GM23338 (cell line): ENCODE measurements around the gene CCDC152. TPM values are rescaled to one million over a fixed set of nuclear protein-coding genes. Genes with fewer than 3 reads are reported as not detected.

Source experiments
- ATAC-seq: fragments of 200-7000 bp; cut with Tn5 transposase; 3 replicates; pipeline ENCODE4 v1.9.1; 2020
- DNase-seq: peaks from one replicate; pipeline ENCODE4 v3.0.0-alpha.2; 2015; ENCODE audit warnings: low spot score
- H2AFZ ChIP-seq: fragments of 200-600 bp; sonication (generic); 2 replicates; pipeline ENCODE4 v1.8.0; 2016; ENCODE audit warnings: antibody characterized with exemption, mild to moderate bottlenecking, moderate library complexity
- H3F3A ChIP-seq: fragments of 200-600 bp; sonication (generic); replicated peaks from 2 replicates; pipeline ENCODE4 v1.8.0; 2017; ENCODE audit warnings: antibody characterized with exemption, mixed run types, low read depth
- H3K27ac ChIP-seq: fragments of 200-600 bp; sonication (generic); 2 replicates; pipeline ENCODE4 v1.6.1; 2016; ENCODE audit warnings: low read depth
- H3K27me3 ChIP-seq: fragments of 200-600 bp; sonication (generic); 2 replicates; pipeline ENCODE4 v1.8.0; 2016; ENCODE audit warnings: mild to moderate bottlenecking, mixed run types, moderate library complexity; ENCODE audit not compliant: insufficient read depth
- H3K36me3 ChIP-seq: fragments of 200-600 bp; sonication (generic); 2 replicates; pipeline ENCODE4 v1.8.0; 2016; ENCODE audit warnings: mild to moderate bottlenecking; ENCODE audit not compliant: insufficient read depth
- H3K4me1 ChIP-seq: fragments of 200-600 bp; sonication (generic); 2 replicates; pipeline ENCODE4 v1.8.0; 2016; ENCODE audit warnings: mild to moderate bottlenecking, moderate library complexity; ENCODE audit not compliant: insufficient read depth
- H3K4me2 ChIP-seq: fragments of 200-600 bp; sonication (generic); 2 replicates; pipeline ENCODE4 v1.7.1; 2017; ENCODE audit warnings: mixed run types
- H3K4me3 ChIP-seq: fragments of 200-600 bp; sonication (generic); 2 replicates; pipeline ENCODE4 v1.6.1; 2016; ENCODE audit warnings: mixed run types
- H3K79me2 ChIP-seq: fragments of 200-600 bp; sonication (generic); replicated peaks from 2 replicates; pipeline ENCODE4 v1.8.0; 2017; ENCODE audit warnings: mild to moderate bottlenecking; ENCODE audit not compliant: insufficient read depth
- H3K9me2 ChIP-seq: fragments of 200-600 bp; sonication (generic); 2 replicates; pipeline ENCODE4 v1.8.0; 2017; ENCODE audit not compliant: insufficient read depth
- H4K20me1 ChIP-seq: fragments of 200-600 bp; sonication (generic); replicated peaks from 2 replicates; pipeline ENCODE4 v1.8.0; 2017; ENCODE audit warnings: mild to moderate bottlenecking; ENCODE audit not compliant: insufficient read depth
- H3K27ac Mint-ChIP-seq: 2 replicates; pipeline ENCODE4 v1.8.0; 2020; ENCODE audit warnings: inconsistent platforms, mild to moderate bottlenecking, moderate library complexity, mixed read lengths
- H3K27me3 Mint-ChIP-seq: 3 replicates; pipeline ENCODE4 v1.8.0; 2022; ENCODE audit warnings: low read depth, mild to moderate bottlenecking, moderate library complexity, mixed read lengths, inconsistent platforms; ENCODE audit not compliant: insufficient read depth, poor library complexity
- H3K36me3 Mint-ChIP-seq: 3 replicates; pipeline ENCODE4 v1.8.0; 2021; ENCODE audit warnings: low read depth, mild to moderate bottlenecking, inconsistent platforms, moderate library complexity, mixed read lengths
- H3K4me1 Mint-ChIP-seq: 3 replicates; pipeline ENCODE4 v1.8.0; 2020; ENCODE audit warnings: mild to moderate bottlenecking, inconsistent platforms, mixed read lengths
- H3K4me3 Mint-ChIP-seq: 3 replicates; pipeline ENCODE4 v1.8.0; 2021; ENCODE audit warnings: moderate library complexity, mild to moderate bottlenecking, inconsistent platforms, mixed read lengths
- H3K9me3 Mint-ChIP-seq: 3 replicates; pipeline ENCODE4 v1.8.0; 2020; ENCODE audit warnings: moderate library complexity, mild to moderate bottlenecking, inconsistent platforms, mixed read lengths
- CREB1 ChIP-seq: fragments of 250-450 bp; sonication (Bioruptor Pico); IDR thresholded peaks from 2 replicates; pipeline ENCODE4 v1.5.0; 2020; ENCODE audit warnings: low read depth, mild to moderate bottlenecking, moderate library complexity
- CTCF ChIP-seq, 2 experiments: fragments of 200-600 bp in 1 of 2; sonication (generic) in 1 of 2; conservative IDR thresholded peaks; 2 replicates each; pipeline versions ENCODE4 v1.5.1 to v1.6.1; 2016 to 2017; ENCODE audit warnings: antibody characterized with exemption in 2 of 2, low read depth in 2 of 2, mild to moderate bottlenecking in 2 of 2, moderate library complexity in 1 of 2
- ETS1 ChIP-seq: IDR thresholded peaks from 2 replicates; pipeline ENCODE4 v1.6.1; 2016; ENCODE audit warnings: antibody characterized with exemption
- EZH2 ChIP-seq: fragments of 200-600 bp; sonication (generic); IDR thresholded peaks from one replicate; pipeline ENCODE4 v1.8.0; 2017; ENCODE audit warnings: antibody characterized with exemption, mild to moderate bottlenecking, low read depth; ENCODE audit not compliant: unreplicated experiment
- EZH2phosphoT487 ChIP-seq: fragments of 200-600 bp; sonication (generic); IDR thresholded peaks from one replicate; pipeline ENCODE4 v1.8.1; 2018; ENCODE audit warnings: antibody characterized with exemption; ENCODE audit not compliant: unreplicated experiment
- JUNB ChIP-seq: IDR thresholded peaks from one replicate; pipeline ENCODE4 v1.6.1; 2016; ENCODE audit warnings: antibody characterized with exemption; ENCODE audit not compliant: unreplicated experiment
- NANOG ChIP-seq: IDR thresholded peaks from 2 replicates; pipeline ENCODE4 v1.6.1; 2016; ENCODE audit warnings: antibody characterized with exemption, borderline replicate concordance
- POLR2AphosphoS5 ChIP-seq: IDR thresholded peaks from 2 replicates; pipeline ENCODE4 v1.6.1; 2016; ENCODE audit warnings: antibody characterized with exemption, low read depth
- REST ChIP-seq: IDR thresholded peaks from one replicate; pipeline ENCODE4 v1.6.1; 2018; ENCODE audit warnings: antibody characterized with exemption; ENCODE audit not compliant: unreplicated experiment
- STAT1 ChIP-seq: IDR thresholded peaks from one replicate; pipeline ENCODE4 v1.6.1; 2016; ENCODE audit warnings: antibody characterized with exemption; ENCODE audit not compliant: unreplicated experiment
- ZNF114 ChIP-seq: fragments of 250-450 bp; sonication (Bioruptor Pico); IDR thresholded peaks from 2 replicates; pipeline ENCODE4 v1.5.0; 2020; ENCODE audit warnings: mild to moderate bottlenecking, moderate library complexity
- ZNF331 ChIP-seq: fragments of 250-450 bp; sonication (Bioruptor Pico); IDR thresholded peaks from 2 replicates; pipeline ENCODE4 v1.5.0; 2020; ENCODE audit warnings: low read depth, mild to moderate bottlenecking, moderate library complexity
- ZNF462 ChIP-seq: fragments of 250-450 bp; sonication (Bioruptor Pico); IDR thresholded peaks from 2 replicates; pipeline ENCODE4 v1.5.0; 2020; ENCODE audit warnings: mild to moderate bottlenecking, moderate library complexity
- polyA plus RNA-seq: library from polyadenylated mRNA; unstranded; fragments of >200 nt; fragmentation: Nextera tagmentation; extraction: Ambion mirVana; gene quantifications from 2 replicates; pipeline ENCODE4 v1.2.1, GENCODE V29; 2016
- total RNA-seq: library from RNA; depleted of rRNA; stranded (reverse); fragments of >200 nt; shearing (Covaris generic); gene quantifications from 2 replicates; pipeline ENCODE4 v1.2.3, GENCODE V29; 2014

The CCDC152 gene
- total and polyA plus RNA-seq, 2 experiments from 2014 or later, result 16.2 to 75.9 TPM

- Histone ChIP-seq H3F3A (no peaks in the 10 kb centered on the region), H3K27ac (no peak overlapping the region), H3K36me3 (no peaks in the 10 kb centered on the region), H3K4me3 (no peak overlapping the region), H3K79me2 (no peaks in the 10 kb centered on the region), H3K27me3 (no peaks in the 10 kb centered on the region), H3K9me2 (no peaks in the 10 kb centered on the region), H4K20me1 (no peaks in the 10 kb centered on the region), H2AFZ (no peak overlapping the region), H3K4me1 (peaks cover 3% of the 10 kb centered on the region), H3K4me2 (no peak overlapping the region)
- peaks cover 5% of the 10 kb centered on the region; the same call in 2 of the 3 replicates for H3K36me3 Mint-ChIP-seq
- H3K27ac Mint-ChIP-seq, result no peak overlapping the region
- no peak for TF ChIP-seq STAT1
- TF ChIP-seq ZNF462, result no peak
- no peak for TF ChIP-seq ZNF114
- no peak for TF ChIP-seq ZNF331 (CRISPR knock-in tag)
- TF ChIP-seq EZH2, result no peak
- no peak for TF ChIP-seq REST
- TF ChIP-seq CTCF (conservative IDR thresholded peaks at IDR 0.05; ENCODE audit: low read depth in 2 of 2), result no peak
- TF ChIP-seq JUNB, result no peak
- TF ChIP-seq NANOG, result no peak
- no peak for TF ChIP-seq EZH2phosphoT487
- TF ChIP-seq POLR2AphosphoS5, result no peak
- TF ChIP-seq ETS1, result no peak
- no peak for TF ChIP-seq CREB1
- no peaks in the 10 kb centered on the region for H3K9me3 Mint-ChIP-seq
- no peaks in the 10 kb centered on the region; the same call in 2 of the 3 replicates for H3K4me1 Mint-ChIP-seq
- ATAC-seq (no peak), DNase-seq (no peak)
- H3K4me3 Mint-ChIP-seq, result no peak overlapping the region
- H3K27me3 Mint-ChIP-seq, result no peaks in the 10 kb centered on the region
Measured at GRCh38 chr5:42772265-42772993, 15.8 kb downstream of the CCDC152 start.
